Body of pancreas (tissue), 4 donors: Measurements from ENCODE around the gene NELFA.

ENCODE experiments used
- POLR2A ChIP-seq, 3 donors: fragments of 450-650 bp; IDR thresholded peaks; one replicate each; pipeline ENCODE4 v1.6.1; 2016; ENCODE audit warnings: antibody characterized with exemption in 3 of 3, mild to moderate bottlenecking in 2 of 3
- TF ChIP-seq, protein P1 (sequence below), 7 experiments: fragments of 450-650 bp in 4 of 7; fragments of 200-600 bp in 3 of 7; sonication (generic) in 3 of 7; IDR thresholded peaks; one replicate each; pipeline ENCODE4 v1.5.1; 2016 to 2019; ENCODE audit warnings: antibody characterized with exemption in 7 of 7

DNA sequence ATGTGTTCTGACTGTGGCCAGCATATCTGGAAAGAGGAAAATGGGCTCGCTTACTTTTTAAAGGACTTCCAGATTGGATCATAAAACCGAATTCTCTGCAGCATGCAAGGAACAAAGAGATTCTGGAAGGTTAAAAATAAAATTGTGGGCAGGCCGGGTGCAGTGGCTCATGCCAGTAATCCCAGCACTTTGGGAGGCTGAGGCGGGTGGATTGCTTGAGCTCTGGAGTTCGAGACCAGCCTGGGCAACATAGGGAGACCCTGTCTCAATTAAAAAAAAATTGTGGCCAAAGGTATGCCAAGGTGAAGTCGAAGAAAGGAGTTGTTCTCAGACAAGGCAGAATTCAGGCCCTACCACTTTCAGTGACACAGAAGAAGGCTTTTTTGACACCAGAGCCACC lies 37.8 kb downstream of the NELFA start:
- TF ChIP-seq, protein P1, sequence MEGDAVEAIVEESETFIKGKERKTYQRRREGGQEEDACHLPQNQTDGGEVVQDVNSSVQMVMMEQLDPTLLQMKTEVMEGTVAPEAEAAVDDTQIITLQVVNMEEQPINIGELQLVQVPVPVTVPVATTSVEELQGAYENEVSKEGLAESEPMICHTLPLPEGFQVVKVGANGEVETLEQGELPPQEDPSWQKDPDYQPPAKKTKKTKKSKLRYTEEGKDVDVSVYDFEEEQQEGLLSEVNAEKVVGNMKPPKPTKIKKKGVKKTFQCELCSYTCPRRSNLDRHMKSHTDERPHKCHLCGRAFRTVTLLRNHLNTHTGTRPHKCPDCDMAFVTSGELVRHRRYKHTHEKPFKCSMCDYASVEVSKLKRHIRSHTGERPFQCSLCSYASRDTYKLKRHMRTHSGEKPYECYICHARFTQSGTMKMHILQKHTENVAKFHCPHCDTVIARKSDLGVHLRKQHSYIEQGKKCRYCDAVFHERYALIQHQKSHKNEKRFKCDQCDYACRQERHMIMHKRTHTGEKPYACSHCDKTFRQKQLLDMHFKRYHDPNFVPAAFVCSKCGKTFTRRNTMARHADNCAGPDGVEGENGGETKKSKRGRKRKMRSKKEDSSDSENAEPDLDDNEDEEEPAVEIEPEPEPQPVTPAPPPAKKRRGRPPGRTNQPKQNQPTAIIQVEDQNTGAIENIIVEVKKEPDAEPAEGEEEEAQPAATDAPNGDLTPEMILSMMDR (IDR thresholded peaks at IDR 0.05) = no peak
- TF ChIP-seq POLR2A (IDR thresholded peaks at IDR 0.05) = no peak
